C1 segment of cervical spinal cord (tissue), 14 donors: Measurements from ENCODE around the gene CPB2.

Experiments
- DNase-seq, 14 donors: peaks; one replicate each; lab custom pipeline; 2025; lab: John Stamatoyannopoulos, UW

Gene CPB2

GRCh38 chr13:46104868-46105267 lies at the start of gene CPB2:
Gene CPB2, minus strand, starts transcription at chr13:46105033. Its CDS starts 24 bp downstream, at chr13:46105009.
- no peak for DNase-seq

GRCh38 chr13:46154136-46154801 lies 49.4 kb upstream of the CPB2 start:
- DNase-seq = no peak

GRCh38 chr13:46152627-46153328 lies 47.9 kb upstream of the CPB2 start:
- DNase-seq = no peak

GRCh38 chr13:46150134-46150693 lies 45.4 kb upstream of the CPB2 start:
- no peak for DNase-seq

GRCh38 chr13:46149272-46150133 lies 44.7 kb upstream of the CPB2 start:
- no peak for DNase-seq

GRCh38 chr13:46146898-46147297 lies 42.1 kb upstream of the CPB2 start:
- peak in 4 of 14 donors; percentile 9 to 28 (median 18) for DNase-seq

- no peak for DNase-seq
Measured at GRCh38 chr13:46145950-46146349, 41.1 kb upstream of the CPB2 start.

GRCh38 chr13:46145135-46145534 lies 40.3 kb upstream of the CPB2 start:
- no peak for DNase-seq

- DNase-seq = no peak
Measured at GRCh38 chr13:46143184-46143701, 38.4 kb upstream of the CPB2 start.

- peak in 1 of 14 donors; percentile 2 for DNase-seq
Measured at GRCh38 chr13:46142776-46143175, 37.9 kb upstream of the CPB2 start.

GRCh38 chr13:46140044-46140443 lies 35.2 kb upstream of the CPB2 start:
- DNase-seq = no peak

- no peak for DNase-seq
Measured at GRCh38 chr13:46137627-46138317, 32.9 kb upstream of the CPB2 start.

GRCh38 chr13:46136688-46137087 lies 31.9 kb upstream of the CPB2 start:
- DNase-seq = peak in 1 of 14 donors; percentile 4

GRCh38 chr13:46134961-46135522 lies 30.2 kb upstream of the CPB2 start:
- DNase-seq = no peak

GRCh38 chr13:46134494-46134893 lies 29.7 kb upstream of the CPB2 start:
- DNase-seq = no peak

GRCh38 chr13:46132109-46132508 lies 27.3 kb upstream of the CPB2 start:
- no peak for DNase-seq

- no peak for DNase-seq
Measured at GRCh38 chr13:46131705-46132104, 26.9 kb upstream of the CPB2 start.

- DNase-seq = no peak
Measured at GRCh38 chr13:46129955-46130618, 25.3 kb upstream of the CPB2 start.

- no peak for DNase-seq
Measured at GRCh38 chr13:46129124-46129523, 24.3 kb upstream of the CPB2 start.

GRCh38 chr13:46127358-46128023 lies 22.7 kb upstream of the CPB2 start:
- no peak for DNase-seq
